Measurements from ENCODE around the gene EVI5. TPM values are rescaled to one million over a fixed set of nuclear protein-coding genes. Genes with fewer than 3 reads are reported as not detected.

EVI5 gene
- total RNA-seq, 4 donors from 2014 or later, result 48.7 to 70.7 (median 50.8) TPM

- Histone ChIP-seq H3K27me3 (no peaks in the 10 kb centered on the region), H3K27ac (peak overlapping the region in 2 of 4 donors; percentile 47 to 67), H3K36me3 (no peaks in the 10 kb centered on the region), H3K4me1 (peaks cover 0 to 23% (median 2%) of the 10 kb centered on the region in 4 donors), H3K9me3 (no peaks in the 10 kb centered on the region), H3K4me3 (no peak overlapping the region)
- DNase-seq (ENCODE audit: low spot score in 2 of 2), result no peak
- TF ChIP-seq POLR2A (IDR thresholded peaks at IDR 0.05), result no peak
- TF ChIP-seq CTCF (IDR thresholded peaks at IDR 0.05), result no peak
- no peak for TF ChIP-seq EP300 (IDR thresholded peaks at IDR 0.05)
- 95 to 98% methylated on average over 1 of the region's 1 CpG for WGBS, 2 donors
These were observed 20.3 kb upstream of the EVI5 start for GRCh38 chr1:92805216-92805615.

GRCh38 chr1:92804721-92805201 is 19.9 kb upstream of the EVI5 start:
- H3K4me1 ChIP-seq, result peaks cover 0 to 23% (median 2%) of the 10 kb centered on the region in 4 donors
- no peak overlapping the region for H3K4me3 ChIP-seq
- no peak for TF ChIP-seq POLR2A (IDR thresholded peaks at IDR 0.05)
- no peak for TF ChIP-seq CTCF (IDR thresholded peaks at IDR 0.05)
- TF ChIP-seq EP300 (IDR thresholded peaks at IDR 0.05), result no peak
- H3K9me3 ChIP-seq, result no peaks in the 10 kb centered on the region
- no peaks in the 10 kb centered on the region for H3K27me3 ChIP-seq
- 2 to 5% methylated on average over 7 of the region's 7 CpGs for WGBS, 2 donors
- peak in 1 of 2 donors; percentile 33 for DNase-seq (ENCODE audit: low spot score in 2 of 2)
- H3K36me3 ChIP-seq, result no peaks in the 10 kb centered on the region
- H3K27ac ChIP-seq, result peak overlapping the region; percentile 10 to 67 (median 43)

- Histone ChIP-seq H3K4me1 (peaks cover 0 to 23% (median 2%) of the 10 kb centered on the region in 4 donors), H3K27me3 (no peaks in the 10 kb centered on the region), H3K4me3 (no peak overlapping the region), H3K36me3 (no peaks in the 10 kb centered on the region), H3K27ac (peak overlapping the region in 2 of 4 donors; percentile 47 to 56), H3K9me3 (no peaks in the 10 kb centered on the region)
- TF ChIP-seq POLR2A (IDR thresholded peaks at IDR 0.05) (no peak), CTCF (IDR thresholded peaks at IDR 0.05) (no peak), EP300 (IDR thresholded peaks at IDR 0.05) (no peak)
- DNase-seq (ENCODE audit: low spot score in 2 of 2), result no peak
- WGBS, 2 donors, result 67 to 69% methylated on average over 7 of the region's 7 CpGs
These were observed 18.4 kb upstream of the EVI5 start for GRCh38 chr1:92803140-92803887.

- no peak overlapping the region for H3K4me3 ChIP-seq
- WGBS, 2 donors, result 21 to 37% methylated on average over 1 of the region's 1 CpG
These were observed 13.1 kb upstream of the EVI5 start for GRCh38 chr1:92797961-92798360.

More at GRCh38 chr1:92797961-92798360, 13.1 kb upstream of the EVI5 start:
- no peaks in the 10 kb centered on the region for H3K9me3 ChIP-seq
- H3K4me1 ChIP-seq, result peaks cover 0 to 7% (median 0%) of the 10 kb centered on the region in 4 donors
- no peak for TF ChIP-seq EP300 (IDR thresholded peaks at IDR 0.05)
- no peak for TF ChIP-seq POLR2A (IDR thresholded peaks at IDR 0.05)
- TF ChIP-seq CTCF (IDR thresholded peaks at IDR 0.05), result no peak
- H3K27ac ChIP-seq, result peak overlapping the region in 2 of 4 donors; percentile 28 to 79
- DNase-seq (ENCODE audit: low spot score in 2 of 2), result no peak
- H3K27me3 ChIP-seq, result no peaks in the 10 kb centered on the region
- H3K36me3 ChIP-seq, result no peaks in the 10 kb centered on the region

Measured in tibial nerve (tissue), 4 donors.